Posterior vena cava (tissue), 2 donors: ENCODE measurements around the gene ARV1. TPM values are rescaled to one million over a fixed set of nuclear protein-coding genes. Genes with fewer than 3 reads are reported as not detected.
"Not testable (repeated sequence)": the region's sequence is repeated elsewhere in the genome, so short reads cannot be mapped to it uniquely, and the experiment has no call there.

Source experiments
- DNase-seq: peaks from one replicate; pipeline ENCODE4 v3.0.0-alpha.2; 2020; ENCODE audit warnings: low spot score
- intact Hi-C, 2 donors: fragments of 100-400 bp; cut with DNase I; formaldehyde crosslinking; loops; one replicate each; pipeline versions ENCODE4 v1.14.1 to v1.14.2; 2022 to 2023
- total RNA-seq, 2 donors: library from RNA; stranded (reverse); fragmentation: NEBNext Ultra II Directional; extraction: Animal tissue kit (Norgen Biotek cat#: 25700); gene quantifications; one replicate each; pipeline ENCODE4 v1.2.1, GENCODE V29; 2021
- donor health status: DM: yes; HTN: yes; CAD: no.
- donor health status: DM: yes; HTN: yes; CAD: no.

ARV1 gene
- total RNA-seq, 2 donors from 2014 or later, result 11.7 to 13.2 TPM

DNA sequence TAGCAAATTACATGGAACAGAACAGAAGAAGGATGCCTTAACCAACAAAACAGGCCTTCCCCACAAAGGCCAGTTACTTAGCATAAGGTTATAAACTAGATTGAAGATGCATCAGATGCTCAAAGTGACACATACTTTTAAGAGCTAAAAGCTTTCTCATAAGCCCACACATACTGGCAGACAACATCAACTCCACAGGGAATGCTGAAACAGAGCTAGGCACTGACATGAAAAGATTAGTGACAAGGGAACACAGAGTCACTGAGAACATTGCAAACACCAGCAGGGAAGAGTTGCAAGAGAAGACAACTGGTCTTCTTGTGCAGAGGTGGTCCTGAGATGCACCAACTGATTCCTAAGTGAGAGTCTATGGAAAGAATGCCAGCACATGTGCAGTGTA is 7.1 kb upstream of the ARV1 start:
- intact Hi-C loops, result loop anchor here in 1 of 2 donors (5.0 kb wide), 1 partner anchor 584 kb away; no protein-coding TSS in a partner anchor
- no peak for DNase-seq

DNA sequence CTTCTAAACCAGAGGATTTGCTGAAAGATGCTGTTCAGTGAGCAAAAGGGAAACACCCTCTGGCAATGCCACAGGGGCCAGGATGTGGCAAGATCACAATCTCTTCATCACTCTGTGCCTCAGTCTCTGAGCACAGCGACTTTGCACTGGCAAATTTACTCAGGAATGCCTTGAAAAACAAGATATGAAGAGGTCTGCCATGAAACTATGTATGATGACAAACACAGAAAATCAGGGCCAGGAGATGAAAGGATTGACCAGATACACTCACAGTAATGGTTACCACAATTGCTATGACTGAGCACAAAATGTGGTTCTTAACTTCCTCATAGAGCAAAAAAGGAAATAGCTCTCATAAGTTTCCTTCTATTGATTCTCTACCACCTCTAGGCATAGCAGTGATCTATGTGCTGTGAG is 6.0 kb upstream of the ARV1 start:
- no peak for DNase-seq
- intact Hi-C loops, result loop anchor here in 1 of 2 donors (5.0 kb wide), 1 partner anchor 586 kb away; no protein-coding TSS in a partner anchor

DNA sequence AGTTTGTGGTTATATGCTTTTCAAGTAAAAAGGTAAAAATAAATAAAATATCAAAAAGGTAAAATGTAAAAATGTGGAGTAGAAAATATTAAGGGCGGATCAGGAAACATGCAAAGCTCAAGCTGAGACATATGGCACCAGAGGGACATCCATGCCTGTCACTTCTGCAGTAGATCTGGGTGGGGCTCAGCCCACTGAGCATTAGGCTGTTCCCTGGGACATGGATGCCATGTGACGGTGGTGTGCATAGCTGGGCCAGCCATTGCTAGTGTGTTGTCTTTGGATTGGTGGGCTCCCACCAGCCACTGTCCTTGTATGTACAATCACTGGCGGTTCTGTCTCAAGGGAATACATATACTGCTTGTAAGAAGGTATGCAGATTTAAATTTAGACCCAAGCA is 3.3 kb upstream of the ARV1 start:
- no peak for DNase-seq
- intact Hi-C loops, result no loop called here

DNA sequence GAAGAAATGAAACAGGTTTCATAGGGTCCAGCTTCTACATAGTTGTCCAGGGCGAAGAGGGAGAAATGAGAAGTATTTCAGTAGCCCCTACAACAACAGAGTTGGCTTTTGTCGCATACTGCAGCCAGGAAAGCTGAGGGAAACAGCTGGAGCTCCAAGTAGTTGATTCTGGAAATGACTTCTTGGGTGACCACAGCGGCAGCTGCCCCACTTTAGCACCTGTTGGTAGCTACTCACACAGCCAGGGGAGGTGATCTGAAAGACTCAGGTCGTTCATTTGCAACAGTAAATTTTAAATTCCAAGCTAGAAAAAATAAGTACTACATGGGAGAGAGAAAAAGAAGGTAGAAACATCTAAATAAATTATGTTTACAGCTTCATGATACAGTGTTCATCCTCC is 2.5 kb upstream of the ARV1 start:
- intact Hi-C loops, result no loop called here
- no peak for DNase-seq

DNA sequence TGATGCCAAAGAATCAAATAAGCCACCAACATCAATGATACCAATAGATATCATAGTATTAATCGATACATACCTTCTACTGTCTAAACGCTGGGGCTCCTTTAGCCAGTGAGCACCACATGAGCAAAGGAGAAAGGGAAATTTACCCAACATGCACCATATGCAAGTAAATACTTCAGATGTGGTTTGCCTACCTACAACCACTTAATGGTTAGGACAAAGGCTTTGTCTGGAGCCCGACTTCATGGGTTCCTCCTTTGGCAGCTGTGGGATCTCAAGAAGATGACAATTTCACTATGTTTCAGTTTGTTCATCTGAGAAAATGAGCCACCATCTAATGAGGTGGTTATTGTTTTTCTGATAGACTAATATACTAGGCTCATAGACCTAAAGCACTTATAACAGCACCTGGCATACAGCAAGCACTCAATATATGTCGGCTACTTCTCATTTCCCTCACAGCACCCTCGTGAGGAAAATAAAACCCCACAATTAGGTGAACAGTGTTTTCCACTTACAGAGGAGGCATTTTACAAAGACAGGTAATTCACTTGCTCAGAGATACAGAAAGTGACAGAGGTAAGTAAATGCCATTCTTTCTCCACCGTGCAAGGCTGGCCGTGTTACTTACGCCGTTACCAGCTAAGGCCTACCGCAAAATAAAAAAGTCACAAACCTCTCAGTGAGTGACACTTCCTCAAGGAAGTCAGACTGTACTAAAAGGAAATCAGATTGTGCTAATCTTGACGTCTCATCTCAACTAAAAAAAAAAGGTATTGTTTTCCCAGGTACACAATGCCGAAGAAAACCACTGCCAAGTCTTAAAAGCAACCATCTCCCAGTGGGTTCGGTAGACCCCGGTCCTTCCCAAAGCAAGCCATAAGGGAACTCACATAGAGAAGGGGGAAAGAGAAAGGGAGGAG is 1.8 kb upstream of the ARV1 start:
- intact Hi-C loops, result no loop called here
- DNase-seq, result no peak

GRCh38 chr1:230977761-230978490 is 968 bp upstream of the ARV1 start:
- peak; percentile 84 for DNase-seq

GRCh38 chr1:230979389-230979716 is 459 bp downstream of the ARV1 start:
- intact Hi-C loops, result no loop called here
- no peak for DNase-seq

More at GRCh38 chr1:230977761-230978490, 968 bp upstream of the ARV1 start:
- intact Hi-C loops, result no loop called here

DNA sequence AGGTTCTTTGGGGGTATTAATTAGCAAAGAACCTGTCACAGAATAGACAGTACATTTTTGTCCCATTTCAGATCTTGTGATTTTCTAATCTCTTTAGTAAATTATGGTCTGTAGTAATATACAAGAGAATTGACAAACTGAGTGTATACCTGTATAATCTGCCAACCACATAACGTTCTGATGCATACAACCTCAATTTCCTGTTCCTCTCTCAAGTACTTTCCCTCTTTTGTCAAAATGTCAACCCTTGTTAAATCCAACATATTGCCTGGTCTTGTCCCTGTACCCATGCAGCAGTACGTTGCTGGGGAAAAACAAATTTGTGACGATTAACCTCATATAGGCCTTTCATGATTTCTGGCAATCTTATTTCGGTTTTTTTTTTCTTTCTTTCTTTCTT is 1.1 kb downstream of the ARV1 start:
- no peak for DNase-seq
- intact Hi-C loops, result no loop called here

DNA sequence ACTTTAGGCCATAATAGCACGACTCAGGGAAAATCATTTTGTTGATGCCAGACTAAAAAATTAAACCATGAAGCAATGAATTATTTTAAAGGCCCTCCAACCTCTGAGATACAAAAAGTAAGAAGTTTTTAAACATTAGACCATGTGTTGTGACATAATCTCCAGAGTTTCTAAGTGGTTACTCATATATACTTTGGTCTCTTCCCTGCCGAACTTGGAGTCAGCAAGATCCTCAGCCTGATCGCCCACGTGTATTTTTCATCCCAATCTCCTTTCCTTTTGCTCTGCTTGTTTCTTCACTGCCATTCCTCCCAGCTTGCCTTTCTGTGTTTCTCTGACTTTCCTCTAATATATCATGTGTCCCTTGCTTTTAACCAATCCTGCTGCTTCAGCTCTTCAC is 3.8 kb downstream of the ARV1 start:
- intact Hi-C loops, result no loop called here
- no peak for DNase-seq

- intact Hi-C loops, result no loop called here
Observed at GRCh38 chr1:230983811-230984210, 4.9 kb downstream of the ARV1 start.

DNA sequence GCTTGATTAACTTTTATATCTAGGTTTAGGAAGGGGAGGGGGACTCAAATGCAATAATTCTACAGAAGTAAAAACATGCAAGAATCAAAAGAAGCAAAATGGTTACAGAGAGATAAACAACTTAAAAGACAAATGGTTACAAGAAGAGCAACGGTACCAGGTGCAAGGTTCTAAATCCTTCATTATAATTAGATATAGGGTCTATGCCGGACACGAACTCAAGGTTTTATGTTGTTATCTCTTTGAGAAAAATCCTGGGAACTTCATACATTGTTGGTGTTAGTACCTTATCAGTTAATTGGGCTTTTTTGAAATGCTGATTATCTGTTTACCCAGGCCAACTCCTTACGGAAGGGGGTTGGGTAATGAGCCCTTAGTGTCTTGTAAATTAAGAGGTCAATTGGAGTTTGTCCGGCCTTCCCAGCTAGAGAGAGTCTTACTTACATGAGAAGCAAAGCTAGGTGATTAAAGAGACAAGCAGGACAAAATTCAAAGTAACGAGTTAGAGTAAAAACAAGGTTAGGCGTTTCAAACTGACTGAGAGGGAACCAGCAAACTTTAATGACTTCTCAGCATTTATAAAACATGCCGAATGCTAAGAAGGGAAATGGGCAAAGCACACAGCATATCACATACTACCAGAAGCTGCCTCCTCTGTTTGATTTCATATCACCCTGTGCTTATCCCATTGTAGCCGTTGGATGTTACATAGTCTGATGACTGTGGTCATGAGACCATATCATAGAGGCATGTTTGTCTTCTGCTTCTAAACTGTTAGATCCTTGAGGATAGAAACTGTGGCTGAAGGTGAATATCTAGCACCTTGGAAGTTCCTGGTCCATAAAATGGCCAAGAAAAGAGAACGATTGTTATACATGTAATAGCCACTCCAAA is 6.0 kb downstream of the ARV1 start:
- intact Hi-C loops, result not testable (repeated sequence)

More at GRCh38 chr1:230983811-230984210, 4.9 kb downstream of the ARV1 start:
- DNase-seq, result no peak

DNA sequence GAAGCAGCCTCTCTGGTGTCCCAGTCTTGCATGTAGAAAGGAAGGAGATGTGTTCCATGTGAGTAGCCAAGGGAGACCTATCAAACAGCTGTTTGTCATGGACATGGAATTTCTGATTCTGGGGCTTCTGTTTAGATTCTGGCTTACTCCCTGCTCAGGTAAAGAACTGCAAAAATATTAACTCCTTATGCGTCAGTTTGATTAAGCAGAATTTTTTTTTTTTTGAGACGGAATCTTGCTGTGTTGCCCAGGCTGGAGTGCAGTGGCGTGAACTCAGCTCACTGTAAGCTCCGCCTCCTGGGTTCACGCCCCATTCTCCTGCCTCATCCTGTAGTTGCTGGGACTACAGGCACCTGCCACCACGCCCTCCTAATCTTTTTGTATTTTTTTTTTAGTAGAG is 6.8 kb downstream of the ARV1 start:
- no peak for DNase-seq
- intact Hi-C loops, result no loop called here

More for the DNA sequence above, 6.0 kb downstream of the ARV1 start:
- not testable (repeated sequence) for DNase-seq

GRCh38 chr1:230986976-230987375 is 8.1 kb downstream of the ARV1 start:
- no peak for DNase-seq
- intact Hi-C loops, result no loop called here

GRCh38 chr1:230987448-230987847 is 8.6 kb downstream of the ARV1 start:
- no peak for DNase-seq
- intact Hi-C loops, result no loop called here

DNA sequence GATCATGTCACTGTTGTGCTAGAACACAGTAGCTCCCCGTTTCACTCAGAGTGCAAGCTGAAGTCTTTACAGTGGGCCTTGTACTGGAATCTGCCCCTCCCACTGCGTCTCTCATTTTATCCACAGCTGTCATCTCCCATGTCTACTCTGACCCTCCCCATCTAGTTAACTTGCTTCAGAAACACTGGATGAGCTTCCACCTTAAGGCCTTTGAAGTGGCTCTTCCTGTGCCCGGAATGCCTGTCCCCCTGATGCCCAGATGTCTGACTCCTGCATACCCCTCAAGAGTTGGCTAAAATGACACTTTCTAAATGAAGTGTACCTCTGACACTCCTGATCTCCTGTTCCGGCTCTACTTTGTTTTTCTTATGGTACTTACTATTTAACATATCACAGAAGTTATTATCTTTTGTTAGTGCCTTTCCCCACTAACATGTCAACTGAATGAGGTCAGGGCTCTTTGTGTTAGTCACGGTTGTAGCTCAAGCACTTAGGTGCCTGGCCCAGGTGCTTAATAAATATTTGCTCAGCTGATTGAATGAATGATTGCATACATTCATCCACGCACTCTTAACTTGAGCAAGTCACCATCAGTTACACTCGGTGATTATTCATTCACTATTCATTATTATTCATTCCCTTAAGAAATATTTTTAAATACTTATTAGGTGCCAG is 13.3 kb downstream of the ARV1 start:
- no peak for DNase-seq
- intact Hi-C loops, result no loop called here

- DNase-seq, result no peak
- intact Hi-C loops, result no loop called here
Observed at GRCh38 chr1:230994860-230995259, 16.0 kb downstream of the ARV1 start.

- no peak for DNase-seq
Observed at GRCh38 chr1:231000201-231000600, 21.3 kb downstream of the ARV1 start.

DNA sequence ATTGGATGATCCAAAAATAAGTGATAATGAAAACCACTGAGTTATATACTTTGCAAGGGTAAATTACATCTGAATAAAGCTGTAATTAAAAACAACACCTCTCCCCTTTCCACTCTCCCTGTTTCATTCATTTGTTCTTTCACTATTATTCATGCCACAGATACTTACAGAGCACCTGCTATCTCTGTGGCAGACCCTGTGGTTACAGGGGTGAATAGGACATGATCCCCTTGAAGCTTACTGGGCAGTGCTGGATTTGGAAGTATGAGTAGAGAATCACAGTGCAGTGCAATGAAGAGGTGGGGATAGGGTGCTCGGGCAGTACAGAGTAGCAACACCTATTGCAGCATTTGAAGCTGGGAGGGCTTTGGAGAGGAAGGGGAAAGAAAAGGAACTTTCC is 21.7 kb downstream of the ARV1 start:
- no peak for DNase-seq
- intact Hi-C loops, result no loop called here

More at GRCh38 chr1:231000201-231000600, 21.3 kb downstream of the ARV1 start:
- intact Hi-C loops, result no loop called here

- DNase-seq, result no peak
- intact Hi-C loops, result no loop called here
Observed at GRCh38 chr1:231001892-231002291, 23.0 kb downstream of the ARV1 start.
